ENCODE data around the gene UBE3A.

UBE3A gene

DNA sequence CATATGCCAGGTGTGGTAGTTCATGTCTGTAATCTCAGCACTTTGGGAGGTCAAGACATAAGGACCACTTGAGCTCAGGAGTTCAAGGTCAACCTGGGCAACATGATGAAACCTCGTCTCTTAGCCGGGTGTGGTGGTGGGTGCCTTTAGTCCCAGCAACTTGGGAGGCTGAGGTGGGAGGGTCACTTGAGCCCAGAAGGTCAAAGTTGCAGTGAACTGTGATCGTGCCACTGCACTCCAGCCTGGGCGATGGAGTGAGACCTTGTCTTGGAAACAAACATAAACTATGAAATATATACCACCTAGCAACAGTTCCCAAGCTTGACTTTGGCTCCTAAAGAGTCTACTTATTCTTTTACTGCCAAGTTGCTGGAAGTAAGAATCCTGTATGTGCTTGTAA is 30.9 kb downstream of the UBE3A start:
- Histone ChIP-seq H3K4me3 (ENCODE audit: insufficient read depth, low read depth, low read length) (no peak overlapping the region), H3K9me3 (ENCODE audit: control insufficient read depth, low read length) (no peaks in the 10 kb centered on the region), H3K4me1 (ENCODE audit: control insufficient read depth, insufficient read depth, low read length) (no peaks in the 10 kb centered on the region), H3K27ac (ENCODE audit: insufficient read depth, low read depth, low read length, poor library complexity, severe bottlenecking) (no peak overlapping the region), H3K27me3 (ENCODE audit: control insufficient read depth, insufficient read depth, low read length, poor library complexity, severe bottlenecking) (no peaks in the 10 kb centered on the region), H3K36me3 (ENCODE audit: control insufficient read depth, insufficient read depth, low read length) (peaks cover 5% of the 10 kb centered on the region)
- 92 to 93% methylated on average over 4 of the region's 4 CpGs for WGBS, 2 experiments

- Histone ChIP-seq H3K27me3 (ENCODE audit: control insufficient read depth, insufficient read depth, low read length, poor library complexity, severe bottlenecking) (no peaks in the 10 kb centered on the region), H3K4me1 (ENCODE audit: control insufficient read depth, insufficient read depth, low read length) (no peaks in the 10 kb centered on the region), H3K9me3 (ENCODE audit: control insufficient read depth, low read length) (no peaks in the 10 kb centered on the region), H3K27ac (ENCODE audit: insufficient read depth, low read depth, low read length, poor library complexity, severe bottlenecking) (no peak overlapping the region), H3K4me3 (ENCODE audit: insufficient read depth, low read depth, low read length) (no peak overlapping the region), H3K36me3 (ENCODE audit: control insufficient read depth, insufficient read depth, low read length) (peaks cover 13% of the 10 kb centered on the region)
- WGBS, 2 experiments, result 78 to 97% methylated on average over 1 of the region's 1 CpG
Observed at GRCh38 chr15:25406846-25407245, 32.0 kb downstream of the UBE3A start.

GRCh38 chr15:25406261-25406660 is 32.6 kb downstream of the UBE3A start:
- Histone ChIP-seq H3K4me1 (ENCODE audit: control insufficient read depth, insufficient read depth, low read length) (no peaks in the 10 kb centered on the region), H3K27ac (ENCODE audit: insufficient read depth, low read depth, low read length, poor library complexity, severe bottlenecking) (no peak overlapping the region), H3K9me3 (ENCODE audit: control insufficient read depth, low read length) (no peaks in the 10 kb centered on the region), H3K36me3 (ENCODE audit: control insufficient read depth, insufficient read depth, low read length) (peaks cover 13% of the 10 kb centered on the region), H3K4me3 (ENCODE audit: insufficient read depth, low read depth, low read length) (no peak overlapping the region), H3K27me3 (ENCODE audit: control insufficient read depth, insufficient read depth, low read length, poor library complexity, severe bottlenecking) (no peaks in the 10 kb centered on the region)
- WGBS, 2 experiments, result 100% methylated on average over 1 of the region's 1 CpG; no CpG with 5 or more reads in 1 of the 2 experiments

DNA sequence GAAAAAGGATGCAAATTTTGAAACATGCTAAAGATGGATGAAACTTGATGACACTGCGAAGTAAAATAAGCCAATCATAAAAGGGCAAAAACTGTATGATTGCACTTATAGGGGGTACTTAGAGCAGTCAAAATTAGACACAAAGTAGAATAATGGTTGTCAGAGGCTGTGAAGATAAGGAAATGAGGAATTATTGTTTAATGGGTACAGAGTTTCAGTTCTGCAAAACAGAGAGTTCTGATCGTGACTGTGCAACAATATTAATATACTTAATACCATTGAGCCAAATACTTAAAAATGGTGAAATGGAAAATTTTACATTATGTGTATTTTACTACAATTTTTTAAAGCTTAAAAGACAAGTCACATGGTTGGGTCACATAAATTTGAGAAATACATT is 35.1 kb downstream of the UBE3A start:
- Histone ChIP-seq H3K9me3 (ENCODE audit: control insufficient read depth, low read length) (no peaks in the 10 kb centered on the region), H3K4me3 (ENCODE audit: insufficient read depth, low read depth, low read length) (no peak overlapping the region), H3K27me3 (ENCODE audit: control insufficient read depth, insufficient read depth, low read length, poor library complexity, severe bottlenecking) (no peaks in the 10 kb centered on the region), H3K4me1 (ENCODE audit: control insufficient read depth, insufficient read depth, low read length) (no peaks in the 10 kb centered on the region), H3K36me3 (ENCODE audit: control insufficient read depth, insufficient read depth, low read length) (peaks cover 13% of the 10 kb centered on the region), H3K27ac (ENCODE audit: insufficient read depth, low read depth, low read length, poor library complexity, severe bottlenecking) (no peak overlapping the region)
- WGBS, 2 experiments, result 98 to 100% methylated on average over 1 of the region's 2 CpGs

- WGBS, 2 experiments, result 90 to 99% methylated on average over 2 of the region's 2 CpGs
- H3K4me1 ChIP-seq (ENCODE audit: control insufficient read depth, insufficient read depth, low read length), result no peaks in the 10 kb centered on the region
- no peak overlapping the region for H3K4me3 ChIP-seq (ENCODE audit: insufficient read depth, low read depth, low read length)
- no peak overlapping the region for H3K27ac ChIP-seq (ENCODE audit: insufficient read depth, low read depth, low read length, poor library complexity, severe bottlenecking)
- H3K36me3 ChIP-seq (ENCODE audit: control insufficient read depth, insufficient read depth, low read length), result peaks cover 13% of the 10 kb centered on the region
- no peaks in the 10 kb centered on the region for H3K27me3 ChIP-seq (ENCODE audit: control insufficient read depth, insufficient read depth, low read length, poor library complexity, severe bottlenecking)
- H3K9me3 ChIP-seq (ENCODE audit: control insufficient read depth, low read length), result no peaks in the 10 kb centered on the region
Observed at GRCh38 chr15:25402342-25402741, 36.5 kb downstream of the UBE3A start.

DNA sequence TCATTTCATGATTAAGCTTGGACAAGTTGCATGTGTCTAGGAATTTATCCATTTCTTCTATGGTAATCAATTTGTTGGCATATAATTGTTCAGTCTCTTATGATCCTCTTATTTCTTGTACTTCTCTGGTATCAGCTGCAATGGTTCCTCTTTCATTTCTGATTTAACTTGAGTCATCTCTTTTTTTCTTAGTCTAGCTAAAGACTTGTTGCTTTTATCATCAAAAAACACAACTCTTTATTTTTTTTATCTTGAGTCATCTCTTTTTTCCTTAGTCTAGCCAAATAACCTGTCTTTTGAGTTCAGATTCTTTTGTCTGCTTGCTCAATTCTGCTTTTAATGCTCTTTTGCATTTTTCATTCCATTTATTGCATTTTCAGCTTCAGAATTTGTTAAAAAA is 37.3 kb downstream of the UBE3A start:
- Histone ChIP-seq H3K27ac (ENCODE audit: insufficient read depth, low read depth, low read length, poor library complexity, severe bottlenecking) (no peak overlapping the region), H3K27me3 (ENCODE audit: control insufficient read depth, insufficient read depth, low read length, poor library complexity, severe bottlenecking) (no peaks in the 10 kb centered on the region), H3K36me3 (ENCODE audit: control insufficient read depth, insufficient read depth, low read length) (peaks cover 13% of the 10 kb centered on the region), H3K4me1 (ENCODE audit: control insufficient read depth, insufficient read depth, low read length) (no peaks in the 10 kb centered on the region), H3K9me3 (ENCODE audit: control insufficient read depth, low read length) (no peaks in the 10 kb centered on the region), H3K4me3 (ENCODE audit: insufficient read depth, low read depth, low read length) (no peak overlapping the region)

GRCh38 chr15:25397100-25397499 is 41.7 kb downstream of the UBE3A start:
- no peaks in the 10 kb centered on the region for H3K9me3 ChIP-seq (ENCODE audit: control insufficient read depth, low read length)
- no peak overlapping the region for H3K27ac ChIP-seq (ENCODE audit: insufficient read depth, low read depth, low read length, poor library complexity, severe bottlenecking)
- H3K27me3 ChIP-seq (ENCODE audit: control insufficient read depth, insufficient read depth, low read length, poor library complexity, severe bottlenecking), result no peaks in the 10 kb centered on the region
- no peak overlapping the region for H3K4me3 ChIP-seq (ENCODE audit: insufficient read depth, low read depth, low read length)
- no peaks in the 10 kb centered on the region for H3K4me1 ChIP-seq (ENCODE audit: control insufficient read depth, insufficient read depth, low read length)
- H3K36me3 ChIP-seq (ENCODE audit: control insufficient read depth, insufficient read depth, low read length), result peaks cover 2% of the 10 kb centered on the region

GRCh38 chr15:25394898-25395297 is 43.9 kb downstream of the UBE3A start:
- Histone ChIP-seq H3K9me3 (ENCODE audit: control insufficient read depth, low read length) (no peaks in the 10 kb centered on the region), H3K27ac (ENCODE audit: insufficient read depth, low read depth, low read length, poor library complexity, severe bottlenecking) (no peak overlapping the region), H3K27me3 (ENCODE audit: control insufficient read depth, insufficient read depth, low read length, poor library complexity, severe bottlenecking) (no peaks in the 10 kb centered on the region), H3K4me1 (ENCODE audit: control insufficient read depth, insufficient read depth, low read length) (no peaks in the 10 kb centered on the region), H3K4me3 (ENCODE audit: insufficient read depth, low read depth, low read length) (no peak overlapping the region), H3K36me3 (ENCODE audit: control insufficient read depth, insufficient read depth, low read length) (no peaks in the 10 kb centered on the region)
- WGBS, 2 experiments, result 92 to 98% methylated on average over 2 of the region's 2 CpGs

DNA sequence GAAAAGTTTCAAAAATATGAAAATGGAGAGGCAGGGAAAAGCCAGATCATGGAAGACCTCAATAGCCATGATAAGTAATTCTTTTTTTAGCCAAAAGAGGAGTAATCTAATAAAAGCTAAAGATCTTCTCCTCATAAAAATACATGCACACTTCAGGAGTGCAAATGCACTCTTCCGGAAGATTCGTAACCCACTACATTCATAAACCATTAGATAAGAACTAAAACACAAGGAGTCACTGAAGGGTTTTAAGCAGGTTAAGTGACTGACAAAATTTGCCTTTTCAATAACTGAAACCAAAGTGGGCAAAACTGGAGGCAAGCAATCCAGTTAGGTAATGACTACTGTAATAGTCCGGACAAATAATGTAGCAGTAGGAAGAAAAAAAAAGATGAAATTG is 46.0 kb downstream of the UBE3A start:
- no peaks in the 10 kb centered on the region for H3K27me3 ChIP-seq (ENCODE audit: control insufficient read depth, insufficient read depth, low read length, poor library complexity, severe bottlenecking)
- WGBS, 2 experiments, result 91 to 94% methylated on average over 3 of the region's 3 CpGs
- no peak overlapping the region for H3K4me3 ChIP-seq (ENCODE audit: insufficient read depth, low read depth, low read length)
- H3K27ac ChIP-seq (ENCODE audit: insufficient read depth, low read depth, low read length, poor library complexity, severe bottlenecking), result no peak overlapping the region
- H3K36me3 ChIP-seq (ENCODE audit: control insufficient read depth, insufficient read depth, low read length), result no peaks in the 10 kb centered on the region
- no peaks in the 10 kb centered on the region for H3K9me3 ChIP-seq (ENCODE audit: control insufficient read depth, low read length)
- H3K4me1 ChIP-seq (ENCODE audit: control insufficient read depth, insufficient read depth, low read length), result no peaks in the 10 kb centered on the region

GRCh38 chr15:25391971-25392721 is 46.7 kb downstream of the UBE3A start:
- H3K4me3 ChIP-seq (ENCODE audit: insufficient read depth, low read depth, low read length), result no peak overlapping the region
- H3K4me1 ChIP-seq (ENCODE audit: control insufficient read depth, insufficient read depth, low read length), result no peaks in the 10 kb centered on the region
- WGBS, 2 experiments, result 94 to 95% methylated on average over 4 of the region's 4 CpGs
- no peaks in the 10 kb centered on the region for H3K36me3 ChIP-seq (ENCODE audit: control insufficient read depth, insufficient read depth, low read length)
- H3K27ac ChIP-seq (ENCODE audit: insufficient read depth, low read depth, low read length, poor library complexity, severe bottlenecking), result no peak overlapping the region
- H3K9me3 ChIP-seq (ENCODE audit: control insufficient read depth, low read length), result no peaks in the 10 kb centered on the region
- no peaks in the 10 kb centered on the region for H3K27me3 ChIP-seq (ENCODE audit: control insufficient read depth, insufficient read depth, low read length, poor library complexity, severe bottlenecking)

DNA sequence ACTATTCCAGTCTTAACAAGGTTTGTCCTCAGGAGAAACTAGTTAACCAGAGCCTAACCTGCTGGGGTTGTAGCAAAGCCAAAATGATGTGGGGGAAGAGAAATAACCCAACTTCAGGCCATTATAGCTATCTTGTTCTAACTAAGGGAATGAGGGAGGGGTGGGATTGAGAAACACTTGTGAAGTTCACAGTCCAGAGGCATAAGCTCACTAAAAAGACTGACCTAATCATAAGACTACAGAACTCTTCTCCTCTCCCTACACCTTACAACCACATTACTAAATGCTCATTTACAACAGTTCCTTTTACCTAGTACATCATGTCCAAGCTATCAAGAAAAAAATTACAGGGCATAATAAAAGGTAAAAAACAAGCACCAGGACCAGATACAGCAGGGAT is 52.8 kb downstream of the UBE3A start:
- Histone ChIP-seq H3K4me1 (ENCODE audit: control insufficient read depth, insufficient read depth, low read length) (no peaks in the 10 kb centered on the region), H3K36me3 (ENCODE audit: control insufficient read depth, insufficient read depth, low read length) (peaks cover 4% of the 10 kb centered on the region), H3K27me3 (ENCODE audit: control insufficient read depth, insufficient read depth, low read length, poor library complexity, severe bottlenecking) (no peaks in the 10 kb centered on the region), H3K9me3 (ENCODE audit: control insufficient read depth, low read length) (no peaks in the 10 kb centered on the region), H3K27ac (ENCODE audit: insufficient read depth, low read depth, low read length, poor library complexity, severe bottlenecking) (no peak overlapping the region), H3K4me3 (ENCODE audit: insufficient read depth, low read depth, low read length) (no peak overlapping the region)
